HG03432 (cell line): Measurements from ENCODE around the gene ATRN.

Experiments
- ATAC-seq: cut with Tn5 transposase; IDR thresholded peaks from one replicate; pipeline ENCODE4 v1.9.1; 2021; ENCODE audit warnings: mild to moderate bottlenecking, moderate library complexity; ENCODE audit not compliant: unreplicated experiment

The ATRN gene

GRCh38 chr20:3692706-3693294, 222.0 kb downstream of the ATRN start:
- ATAC-seq = no peak

- no peak for ATAC-seq
Observed at GRCh38 chr20:3693376-3693775, 222.6 kb downstream of the ATRN start.

- ATAC-seq = no peak
Observed at GRCh38 chr20:3694864-3695263, 224.0 kb downstream of the ATRN start.

GRCh38 chr20:3696200-3696599, 225.4 kb downstream of the ATRN start:
- ATAC-seq = no peak

GRCh38 chr20:3696745-3697587, 226.1 kb downstream of the ATRN start:
- ATAC-seq = no peak

GRCh38 chr20:3697588-3698305, 226.9 kb downstream of the ATRN start:
- ATAC-seq = no peak

- ATAC-seq = no peak
Observed at GRCh38 chr20:3698591-3699001, 227.8 kb downstream of the ATRN start.

- ATAC-seq = no peak
Observed at GRCh38 chr20:3699037-3699436, 228.2 kb downstream of the ATRN start.
